Measurements from ENCODE around the gene CFAP97D2. TPM values are rescaled to one million over a fixed set of nuclear protein-coding genes. Genes with fewer than 3 reads are reported as not detected.

The CFAP97D2 gene
- polyA plus RNA-seq, 1 donor: 0.06 TPM

DNA sequence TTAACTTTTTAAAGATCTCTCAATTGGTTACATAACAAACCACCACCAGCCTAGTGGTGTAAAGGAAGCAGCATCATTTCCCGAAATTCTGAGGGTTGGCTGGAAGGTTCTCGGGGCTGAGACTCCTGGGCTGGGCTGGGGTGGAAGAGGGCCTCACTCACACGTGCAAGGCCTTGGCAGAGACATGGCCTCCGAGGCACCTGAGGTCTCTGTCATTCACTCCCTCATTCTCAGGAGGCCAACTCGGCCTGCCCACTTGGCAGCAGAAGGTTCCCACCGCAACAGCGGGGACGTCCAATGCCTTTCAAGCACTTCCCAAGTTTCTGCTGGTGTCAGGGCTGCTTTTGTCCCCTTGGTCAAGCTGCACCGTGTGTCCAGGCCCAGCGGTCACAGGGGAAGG is 28.0 kb upstream of the CFAP97D2 start:
- no peaks in the 10 kb centered on the region for H3K27me3 ChIP-seq (ENCODE audit: control insufficient read depth, insufficient read depth, low read length)
- no peak overlapping the region for H3K27ac ChIP-seq (ENCODE audit: low read length)
- H3K9me3 ChIP-seq (ENCODE audit: control insufficient read depth, low read depth, low read length): no peaks in the 10 kb centered on the region
- no peaks in the 10 kb centered on the region for H3K4me1 ChIP-seq (ENCODE audit: control insufficient read depth, insufficient read depth, low read length)
- H3K36me3 ChIP-seq (ENCODE audit: control insufficient read depth, insufficient read depth, low read length): no peaks in the 10 kb centered on the region
- no peak for DNase-seq
- no peak overlapping the region for H3K4me3 ChIP-seq (ENCODE audit: low read length)
- WGBS (ENCODE audit: insufficient coverage, low lambda C conversion rate): no CpG with 5 or more reads among the region's 10 CpGs

DNA sequence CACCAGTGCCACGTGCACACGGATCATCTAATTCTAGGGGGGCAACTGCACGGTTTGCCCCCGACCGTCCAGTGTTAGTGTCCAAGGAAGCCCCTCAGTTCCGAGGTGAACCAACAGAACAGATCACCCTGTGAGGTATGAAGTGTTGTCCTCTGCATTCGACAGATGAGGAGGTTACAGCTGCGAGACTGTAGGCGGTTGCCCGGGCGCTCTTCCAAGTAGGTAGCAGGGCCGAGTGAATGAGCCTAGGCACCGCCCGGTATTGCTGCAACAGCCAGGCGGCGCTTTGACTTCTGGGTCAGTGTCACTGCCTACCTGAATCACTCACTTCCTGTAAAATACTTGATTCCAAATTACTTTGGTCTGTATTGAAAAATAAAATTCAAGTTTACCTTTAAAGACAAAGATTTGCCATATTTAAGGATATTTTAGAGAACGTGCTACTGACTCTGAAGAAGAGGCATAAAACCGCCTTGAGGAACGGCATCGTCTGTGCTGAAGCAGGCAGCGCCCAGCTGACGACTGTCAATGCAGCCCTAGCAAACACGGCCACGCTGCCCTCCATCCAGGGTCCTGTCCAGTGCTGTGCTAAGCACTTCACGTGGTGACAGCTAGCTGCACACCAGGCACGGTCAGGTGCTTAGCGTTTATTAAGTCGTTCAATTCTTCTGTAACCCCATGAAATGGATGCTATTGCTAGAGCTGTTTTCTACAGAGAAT is 27.3 kb upstream of the CFAP97D2 start:
- H3K4me3 ChIP-seq (ENCODE audit: low read length): no peak overlapping the region

DNA sequence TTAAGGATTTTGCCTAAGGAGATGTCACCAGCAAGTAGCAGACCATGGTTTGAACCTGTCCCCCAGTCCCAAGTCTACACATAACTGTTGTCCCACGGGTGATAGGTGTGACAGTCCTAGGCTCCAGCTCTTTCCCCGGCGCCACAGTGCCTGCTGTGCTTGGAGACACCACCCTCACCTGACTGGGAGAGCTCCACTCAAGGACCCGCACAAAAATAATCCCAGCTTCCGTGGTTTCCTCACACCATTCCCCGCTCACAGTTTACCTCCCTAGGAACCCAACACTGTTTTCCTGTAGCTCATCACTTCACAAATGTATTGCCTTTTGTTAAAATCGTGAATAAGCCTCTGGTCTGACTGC is 26.8 kb upstream of the CFAP97D2 start:
- DNase-seq: no peak
- Histone ChIP-seq H3K36me3 (ENCODE audit: control insufficient read depth, insufficient read depth, low read length) (no peaks in the 10 kb centered on the region), H3K27me3 (ENCODE audit: control insufficient read depth, insufficient read depth, low read length) (no peaks in the 10 kb centered on the region), H3K4me1 (ENCODE audit: control insufficient read depth, insufficient read depth, low read length) (no peaks in the 10 kb centered on the region), H3K27ac (ENCODE audit: low read length) (no peak overlapping the region), H3K4me3 (ENCODE audit: low read length) (no peak overlapping the region), H3K9me3 (ENCODE audit: control insufficient read depth, low read depth, low read length) (no peaks in the 10 kb centered on the region)
- WGBS (ENCODE audit: insufficient coverage, low lambda C conversion rate): 100% methylated on average over 1 of the region's 7 CpGs

More for the DNA sequence above, 27.3 kb upstream of the CFAP97D2 start:
- Histone ChIP-seq H3K36me3 (ENCODE audit: control insufficient read depth, insufficient read depth, low read length) (no peaks in the 10 kb centered on the region), H3K27me3 (ENCODE audit: control insufficient read depth, insufficient read depth, low read length) (no peaks in the 10 kb centered on the region), H3K27ac (ENCODE audit: low read length) (no peak overlapping the region), H3K9me3 (ENCODE audit: control insufficient read depth, low read depth, low read length) (no peaks in the 10 kb centered on the region), H3K4me1 (ENCODE audit: control insufficient read depth, insufficient read depth, low read length) (no peaks in the 10 kb centered on the region)
- DNase-seq: no peak
- WGBS (ENCODE audit: insufficient coverage, low lambda C conversion rate): 76% methylated on average over 2 of the region's 28 CpGs

DNA sequence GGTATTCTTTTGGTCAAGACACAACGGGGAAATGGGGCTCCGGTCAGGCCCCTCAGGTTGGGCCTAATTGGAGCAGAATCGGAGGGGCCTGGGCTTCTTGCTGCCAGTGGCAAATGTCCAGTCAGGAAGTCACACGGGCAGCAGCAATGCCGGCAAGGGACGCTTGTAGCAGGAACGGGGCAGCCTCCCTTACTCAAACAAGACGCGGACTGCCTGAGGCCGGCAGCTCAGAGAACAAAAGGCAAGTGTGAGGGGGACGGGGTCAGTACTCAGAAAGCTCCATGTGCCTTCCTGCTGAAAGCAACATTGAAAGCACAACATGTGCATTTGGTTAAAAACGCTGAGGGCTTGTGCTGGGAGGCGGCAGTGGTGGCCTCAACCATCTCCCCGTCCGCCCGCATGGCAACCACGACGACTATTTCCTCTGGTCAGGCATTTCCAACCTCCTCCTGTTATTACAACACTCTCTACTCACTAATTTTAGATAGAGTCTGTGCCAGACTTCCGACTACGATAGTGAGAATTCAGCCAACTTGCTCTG is 26.2 kb upstream of the CFAP97D2 start:
- DNase-seq: no peak
- Histone ChIP-seq H3K4me1 (ENCODE audit: control insufficient read depth, insufficient read depth, low read length) (no peaks in the 10 kb centered on the region), H3K9me3 (ENCODE audit: control insufficient read depth, low read depth, low read length) (no peaks in the 10 kb centered on the region), H3K36me3 (ENCODE audit: control insufficient read depth, insufficient read depth, low read length) (no peaks in the 10 kb centered on the region), H3K27ac (ENCODE audit: low read length) (no peak overlapping the region), H3K27me3 (ENCODE audit: control insufficient read depth, insufficient read depth, low read length) (no peaks in the 10 kb centered on the region), H3K4me3 (ENCODE audit: low read length) (no peak overlapping the region)
- WGBS (ENCODE audit: insufficient coverage, low lambda C conversion rate): no CpG with 5 or more reads among the region's 20 CpGs

DNA sequence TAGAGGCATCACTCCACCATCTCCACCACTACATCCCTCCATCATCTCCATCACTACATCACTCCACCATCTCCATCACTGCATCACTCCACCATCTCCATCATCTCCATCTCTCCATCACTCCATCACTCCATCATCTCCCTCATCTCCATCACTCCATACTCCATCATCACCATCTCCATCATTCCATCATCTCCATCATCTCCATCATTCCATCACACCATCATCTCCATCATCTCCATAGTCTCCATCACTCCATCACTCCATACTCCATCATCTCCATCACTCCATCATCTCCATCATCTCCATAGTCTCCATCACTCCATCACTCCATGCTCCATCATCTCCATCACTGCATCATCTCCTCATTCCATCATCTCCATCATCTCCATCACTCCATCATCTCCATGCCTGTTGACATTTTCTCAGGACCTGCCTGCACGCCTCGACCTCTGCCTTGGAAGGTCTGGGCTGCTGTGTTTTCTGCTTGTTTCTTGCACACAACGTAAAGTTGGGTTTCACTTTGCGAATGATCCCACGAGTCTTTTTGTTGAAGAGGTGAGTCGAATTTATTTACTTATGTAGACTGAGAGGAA is 25.5 kb upstream of the CFAP97D2 start:
- Histone ChIP-seq H3K27me3 (ENCODE audit: control insufficient read depth, insufficient read depth, low read length) (no peaks in the 10 kb centered on the region), H3K4me1 (ENCODE audit: control insufficient read depth, insufficient read depth, low read length) (no peaks in the 10 kb centered on the region), H3K36me3 (ENCODE audit: control insufficient read depth, insufficient read depth, low read length) (no peaks in the 10 kb centered on the region), H3K4me3 (ENCODE audit: low read length) (no peak overlapping the region), H3K27ac (ENCODE audit: low read length) (no peak overlapping the region), H3K9me3 (ENCODE audit: control insufficient read depth, low read depth, low read length) (no peaks in the 10 kb centered on the region)
- DNase-seq: no peak
- 100% methylated on average over 5 of the region's 6 CpGs for WGBS (ENCODE audit: insufficient coverage, low lambda C conversion rate)

DNA sequence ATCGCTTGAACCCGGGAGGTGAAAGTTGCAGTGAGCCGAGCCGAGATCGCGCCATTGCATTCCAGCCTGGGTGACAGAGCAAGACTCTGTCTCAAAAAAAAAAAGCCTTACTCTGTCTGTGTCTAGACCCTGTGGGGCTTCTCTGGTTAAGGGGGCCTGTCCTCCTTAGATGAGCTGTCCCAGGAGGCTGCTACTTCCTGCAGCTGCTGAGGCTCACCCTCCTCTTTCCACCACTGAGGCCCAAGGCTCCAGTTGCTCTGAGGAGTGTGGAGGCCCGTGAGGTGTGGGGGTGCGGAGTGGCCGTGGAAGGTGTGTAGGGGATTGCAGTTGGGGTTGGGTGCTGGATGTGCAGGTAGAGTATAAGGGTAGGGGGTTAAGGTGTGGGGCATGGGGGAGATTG is 24.6 kb upstream of the CFAP97D2 start:
- Histone ChIP-seq H3K27me3 (ENCODE audit: control insufficient read depth, insufficient read depth, low read length) (no peaks in the 10 kb centered on the region), H3K9me3 (ENCODE audit: control insufficient read depth, low read depth, low read length) (no peaks in the 10 kb centered on the region), H3K4me3 (ENCODE audit: low read length) (no peak overlapping the region), H3K27ac (ENCODE audit: low read length) (no peak overlapping the region), H3K36me3 (ENCODE audit: control insufficient read depth, insufficient read depth, low read length) (no peaks in the 10 kb centered on the region), H3K4me1 (ENCODE audit: control insufficient read depth, insufficient read depth, low read length) (no peaks in the 10 kb centered on the region)
- whole genome bisulfite sequencing (ENCODE audit: insufficient coverage, low lambda C conversion rate): no CpG with 5 or more reads among the region's 9 CpGs
- no peak for DNase-seq

DNA sequence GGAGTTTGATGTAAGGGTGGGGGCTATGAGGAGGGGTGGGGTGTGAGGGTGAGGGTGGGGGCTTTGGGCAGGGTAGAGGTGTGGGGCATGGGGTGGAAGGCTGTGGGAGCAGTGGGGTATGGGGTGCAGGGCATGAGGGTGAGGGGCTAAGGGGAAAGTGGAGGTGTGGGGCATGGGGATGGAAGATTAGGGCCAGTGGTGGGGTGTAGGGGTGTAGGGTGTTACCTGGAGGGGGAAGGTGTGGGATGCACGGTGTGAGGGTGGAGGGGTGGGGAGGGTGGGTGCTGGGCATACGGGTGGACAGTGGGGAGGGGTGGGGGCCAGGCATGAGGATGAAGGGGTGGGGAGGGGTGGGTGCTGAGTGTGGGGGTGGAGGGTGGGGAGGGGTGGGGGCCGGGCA is 23.7 kb upstream of the CFAP97D2 start:
- H3K27ac ChIP-seq (ENCODE audit: low read length): no peak overlapping the region
- no peaks in the 10 kb centered on the region for H3K36me3 ChIP-seq (ENCODE audit: control insufficient read depth, insufficient read depth, low read length)
- no peaks in the 10 kb centered on the region for H3K4me1 ChIP-seq (ENCODE audit: control insufficient read depth, insufficient read depth, low read length)
- no peaks in the 10 kb centered on the region for H3K9me3 ChIP-seq (ENCODE audit: control insufficient read depth, low read depth, low read length)
- WGBS (ENCODE audit: insufficient coverage, low lambda C conversion rate): no CpG with 5 or more reads among the region's 3 CpGs
- no peak overlapping the region for H3K4me3 ChIP-seq (ENCODE audit: low read length)
- H3K27me3 ChIP-seq (ENCODE audit: control insufficient read depth, insufficient read depth, low read length): no peaks in the 10 kb centered on the region
- no peak for DNase-seq

DNA sequence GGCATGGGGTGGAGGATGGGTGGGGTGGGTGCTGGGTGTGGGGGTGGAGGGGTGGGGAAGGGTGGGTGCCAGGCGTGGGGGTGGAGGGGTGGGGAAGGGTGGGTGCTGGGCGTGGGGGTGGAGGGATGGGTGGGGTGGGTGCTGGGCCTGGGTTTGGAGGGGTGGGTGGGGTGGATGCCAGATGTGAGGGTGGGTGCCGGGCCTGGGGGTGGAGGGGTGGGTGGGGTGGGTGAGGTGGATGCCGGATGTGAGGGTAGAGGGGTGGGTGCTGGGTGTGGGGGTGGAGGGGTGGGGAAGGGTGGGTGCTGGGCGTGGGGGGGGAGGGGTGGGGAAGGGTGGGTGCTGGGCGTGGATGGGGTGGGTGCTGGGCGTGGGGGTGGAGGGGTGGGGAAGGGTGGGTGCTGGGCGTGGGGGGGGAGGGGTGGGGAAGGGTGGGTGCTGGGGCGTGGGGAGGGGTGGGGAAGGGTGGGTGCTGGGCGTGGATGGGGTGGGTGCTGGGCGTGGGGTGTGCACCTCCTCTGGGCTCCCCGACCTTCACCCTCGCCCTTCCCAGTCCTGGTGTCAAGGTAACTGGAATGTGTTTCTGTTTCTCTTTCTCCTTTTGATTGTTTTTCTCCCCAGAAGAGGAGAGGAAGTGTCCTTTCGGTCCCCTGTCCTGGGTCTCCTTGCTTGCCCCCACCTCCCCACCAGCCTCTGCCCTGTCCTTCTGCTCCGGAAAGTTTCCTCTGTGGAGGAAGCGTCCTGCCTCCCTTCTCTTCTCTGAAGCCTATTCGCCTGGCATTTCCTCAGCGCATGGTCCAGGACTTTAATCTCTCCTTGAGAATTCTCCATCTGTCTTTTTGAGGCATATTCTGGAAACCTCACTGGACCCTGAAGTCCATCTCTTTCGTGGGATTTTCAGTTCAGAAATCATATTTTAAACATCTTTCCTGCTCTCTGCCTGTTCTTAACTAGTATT is 22.9 kb upstream of the CFAP97D2 start:
- Histone ChIP-seq H3K4me1 (ENCODE audit: control insufficient read depth, insufficient read depth, low read length) (no peaks in the 10 kb centered on the region), H3K36me3 (ENCODE audit: control insufficient read depth, insufficient read depth, low read length) (no peaks in the 10 kb centered on the region), H3K4me3 (ENCODE audit: low read length) (no peak overlapping the region), H3K27me3 (ENCODE audit: control insufficient read depth, insufficient read depth, low read length) (peaks cover 3% of the 10 kb centered on the region), H3K9me3 (ENCODE audit: control insufficient read depth, low read depth, low read length) (peaks cover 2% of the 10 kb centered on the region), H3K27ac (ENCODE audit: low read length) (no peak overlapping the region)
- DNase-seq: no peak
- 71% methylated on average over 4 of the region's 19 CpGs for WGBS (ENCODE audit: insufficient coverage, low lambda C conversion rate)

DNA sequence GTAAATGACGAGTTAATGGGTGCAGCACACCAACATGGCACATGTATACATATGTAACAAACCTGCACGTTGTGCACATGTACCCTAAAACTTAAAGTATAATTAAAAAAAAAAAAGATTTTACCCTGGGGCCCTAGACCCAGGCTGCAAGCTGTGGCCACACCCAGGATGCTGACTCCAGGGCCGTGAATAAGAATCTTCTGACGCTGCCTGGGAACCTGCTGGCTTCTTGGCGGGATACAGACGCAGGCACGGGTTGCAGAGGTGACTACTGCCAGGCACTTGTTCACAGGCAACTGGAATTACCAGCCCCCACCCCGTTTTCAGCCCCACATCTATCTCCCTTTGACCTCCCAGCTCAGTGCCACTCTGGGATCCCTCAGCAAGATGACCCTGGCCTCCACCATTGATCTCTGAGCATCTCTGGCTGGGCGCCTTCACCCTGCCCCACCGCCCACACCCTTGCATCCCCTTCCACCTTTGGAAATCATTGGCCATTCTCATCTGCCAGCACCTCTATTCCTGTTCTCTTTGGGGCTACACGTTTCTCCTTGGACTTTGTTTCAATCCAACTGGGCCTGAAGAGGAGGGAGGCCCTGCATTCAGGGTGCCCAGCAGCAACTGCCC is 21.1 kb upstream of the CFAP97D2 start:
- DNase-seq: no peak
- H3K4me1 ChIP-seq (ENCODE audit: control insufficient read depth, insufficient read depth, low read length): no peaks in the 10 kb centered on the region
- H3K9me3 ChIP-seq (ENCODE audit: control insufficient read depth, low read depth, low read length): peaks cover 4% of the 10 kb centered on the region
- no peak overlapping the region for H3K4me3 ChIP-seq (ENCODE audit: low read length)
- peaks cover 16% of the 10 kb centered on the region for H3K27me3 ChIP-seq (ENCODE audit: control insufficient read depth, insufficient read depth, low read length)
- WGBS (ENCODE audit: insufficient coverage, low lambda C conversion rate): no CpG with 5 or more reads among the region's 11 CpGs
- no peak overlapping the region for H3K27ac ChIP-seq (ENCODE audit: low read length)
- no peaks in the 10 kb centered on the region for H3K36me3 ChIP-seq (ENCODE audit: control insufficient read depth, insufficient read depth, low read length)
